Measurements from ENCODE around the gene GSG1L.

Gene GSG1L

GRCh38 chr16:27779641-27780164 lies 283.8 kb downstream of the GSG1L start:
- no peak for TF ChIP-seq TAF1 (IDR thresholded peaks at IDR 0.05; ENCODE audit: low read depth, low read length)
- no peak for TF ChIP-seq PAX5 (IDR thresholded peaks at IDR 0.05; ENCODE audit: insufficient read depth, low read length, severe bottlenecking)
- TF ChIP-seq POLR2A (IDR thresholded peaks at IDR 0.05; ENCODE audit: low read depth, low read length), result no peak
- DNase-seq (ENCODE audit: insufficient read length, low spot score) (no peak), FAIRE-seq (no peak)

DNA sequence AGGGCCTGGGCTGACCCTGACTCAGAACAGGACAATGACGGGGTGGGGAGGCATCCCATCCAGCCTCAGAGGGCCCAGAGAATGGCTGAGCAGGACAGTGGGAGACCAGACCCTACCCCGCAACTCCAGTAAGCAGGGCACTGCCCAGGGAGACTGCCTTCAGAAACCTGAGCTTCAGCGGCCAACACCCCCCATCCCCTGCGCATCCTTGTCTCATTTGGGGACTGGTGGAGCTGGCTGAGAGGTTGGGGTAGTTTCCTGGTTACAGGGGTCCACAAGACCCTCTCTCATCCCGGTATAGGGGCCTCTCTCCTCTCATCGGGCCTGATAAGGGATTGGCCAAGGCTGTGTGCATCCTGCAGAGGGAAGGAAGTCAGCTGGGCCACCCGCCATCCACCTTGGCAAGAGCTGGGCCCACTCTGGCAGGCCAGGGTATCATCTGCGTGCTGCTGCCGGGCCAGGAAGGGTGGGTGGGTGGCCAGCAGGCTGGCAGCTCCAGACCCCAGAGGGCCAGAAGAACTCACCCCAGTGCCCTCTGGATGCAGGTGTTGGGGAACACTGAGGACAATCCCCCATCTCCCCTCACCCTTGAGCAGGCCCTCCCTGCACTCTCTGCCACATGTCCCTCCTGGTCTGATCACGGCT lies 284.5 kb downstream of the GSG1L start:
- TF ChIP-seq POLR2A (IDR thresholded peaks at IDR 0.05; ENCODE audit: low read depth, low read length) (no peak), TAF1 (IDR thresholded peaks at IDR 0.05; ENCODE audit: low read depth, low read length) (no peak), POLR2AphosphoS5 (IDR thresholded peaks at IDR 0.05; ENCODE audit: low read depth, low read length) (no peak), SPI1 (IDR thresholded peaks at IDR 0.05; ENCODE audit: low read depth, low read length) (no peak), POU2F2 (IDR thresholded peaks at IDR 0.05; ENCODE audit: low read depth, low read length) (no peak), PAX5 (IDR thresholded peaks at IDR 0.05; ENCODE audit: insufficient read depth, low read length, severe bottlenecking) (no peak)
- DNase-seq (ENCODE audit: insufficient read length, low spot score) (no peak), FAIRE-seq (no peak)

DNA sequence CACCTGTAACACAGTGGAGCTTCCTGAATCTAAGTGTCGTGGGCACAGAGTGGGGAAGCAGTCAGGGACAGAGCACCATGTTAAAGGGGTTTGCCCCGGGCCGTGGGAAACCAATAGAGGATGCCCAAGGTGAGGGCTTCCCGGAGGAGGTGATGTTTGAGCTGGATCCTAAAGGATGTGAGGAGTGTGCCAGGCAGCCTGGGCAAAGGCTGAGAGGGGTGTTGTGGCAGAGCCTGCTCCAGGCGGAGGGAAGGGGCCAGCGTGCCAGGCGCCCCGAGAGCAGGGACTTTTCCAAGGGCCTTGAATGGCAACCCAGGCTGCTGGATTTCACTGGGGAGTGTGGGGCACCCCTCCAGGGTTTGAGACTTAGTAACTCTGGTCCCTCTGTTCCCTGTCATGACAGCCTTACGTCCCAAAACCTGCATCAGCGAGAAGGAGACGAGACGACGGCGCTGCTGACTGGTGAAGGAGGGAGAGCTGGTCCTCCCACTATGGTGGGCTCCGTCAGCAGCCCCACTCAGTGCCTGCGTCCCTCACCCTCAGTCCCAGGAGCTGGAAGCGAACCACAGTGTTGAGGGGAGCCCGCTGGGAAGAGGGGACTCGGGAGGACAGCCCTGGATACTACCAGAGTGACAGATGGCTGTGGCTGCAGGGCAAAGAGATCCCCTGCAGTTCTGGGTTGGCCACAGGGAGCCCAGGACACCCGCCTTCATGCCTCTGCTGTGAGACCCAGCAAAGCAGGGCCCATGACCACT lies 285.2 kb downstream of the GSG1L start:
- no peak for FAIRE-seq
- TF ChIP-seq SPI1 (IDR thresholded peaks at IDR 0.05; ENCODE audit: low read depth, low read length), result no peak
- TF ChIP-seq PAX5 (IDR thresholded peaks at IDR 0.05; ENCODE audit: insufficient read depth, low read length, severe bottlenecking), result no peak
- TF ChIP-seq POU2F2 (IDR thresholded peaks at IDR 0.05; ENCODE audit: low read depth, low read length), result no peak
- TF ChIP-seq POLR2A (IDR thresholded peaks at IDR 0.05; ENCODE audit: low read depth, low read length), result no peak
- TF ChIP-seq POLR2AphosphoS5 (IDR thresholded peaks at IDR 0.05; ENCODE audit: low read depth, low read length), result no peak
- no peak for TF ChIP-seq TAF1 (IDR thresholded peaks at IDR 0.05; ENCODE audit: low read depth, low read length)
- DNase-seq (ENCODE audit: insufficient read length, low spot score), result no peak

DNA sequence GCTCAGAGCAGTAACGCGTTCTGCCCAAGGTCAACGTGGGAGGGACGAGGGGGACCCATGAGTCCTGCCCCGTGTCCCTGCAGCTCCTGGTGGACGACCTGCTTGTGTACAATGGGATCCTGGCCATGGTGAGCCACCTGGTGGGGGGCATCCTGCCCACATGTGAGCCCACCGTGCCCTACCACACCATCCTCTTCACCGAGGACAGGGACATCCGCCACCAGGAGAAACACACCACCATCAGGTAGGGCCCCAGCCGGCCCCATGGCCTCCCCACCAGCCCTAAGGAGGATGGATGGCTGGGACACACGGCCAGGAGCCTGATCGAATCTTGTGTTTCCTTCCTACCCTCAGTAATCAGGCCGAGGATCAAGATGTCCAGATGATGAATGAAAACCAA lies 286.0 kb downstream of the GSG1L start:
- no peak for FAIRE-seq
- no peak for DNase-seq (ENCODE audit: insufficient read length, low spot score)
- TF ChIP-seq SPI1 (IDR thresholded peaks at IDR 0.05; ENCODE audit: low read depth, low read length) (no peak), TAF1 (IDR thresholded peaks at IDR 0.05; ENCODE audit: low read depth, low read length) (no peak), POLR2A (IDR thresholded peaks at IDR 0.05; ENCODE audit: low read depth, low read length) (no peak), POLR2AphosphoS5 (IDR thresholded peaks at IDR 0.05; ENCODE audit: low read depth, low read length) (no peak), PAX5 (IDR thresholded peaks at IDR 0.05; ENCODE audit: insufficient read depth, low read length, severe bottlenecking) (no peak), POU2F2 (IDR thresholded peaks at IDR 0.05; ENCODE audit: low read depth, low read length) (no peak)

GRCh38 chr16:27776556-27777225 lies 286.8 kb downstream of the GSG1L start:
- FAIRE-seq, result no peak
- TF ChIP-seq POLR2AphosphoS5 (IDR thresholded peaks at IDR 0.05; ENCODE audit: low read depth, low read length), result no peak
- no peak for TF ChIP-seq POU2F2 (IDR thresholded peaks at IDR 0.05; ENCODE audit: low read depth, low read length)
- TF ChIP-seq PAX5 (IDR thresholded peaks at IDR 0.05; ENCODE audit: insufficient read depth, low read length, severe bottlenecking), result no peak
- no peak for TF ChIP-seq TAF1 (IDR thresholded peaks at IDR 0.05; ENCODE audit: low read depth, low read length)
- TF ChIP-seq SPI1 (IDR thresholded peaks at IDR 0.05; ENCODE audit: low read depth, low read length), result no peak
- TF ChIP-seq POLR2A (IDR thresholded peaks at IDR 0.05; ENCODE audit: low read depth, low read length), result no peak
- DNase-seq (ENCODE audit: insufficient read length, low spot score), result no peak

GRCh38 chr16:27775254-27775653 lies 288.3 kb downstream of the GSG1L start:
- TF ChIP-seq SPI1 (IDR thresholded peaks at IDR 0.05; ENCODE audit: low read depth, low read length) (no peak), POLR2AphosphoS5 (IDR thresholded peaks at IDR 0.05; ENCODE audit: low read depth, low read length) (no peak), POLR2A (IDR thresholded peaks at IDR 0.05; ENCODE audit: low read depth, low read length) (no peak), TAF1 (IDR thresholded peaks at IDR 0.05; ENCODE audit: low read depth, low read length) (no peak), POU2F2 (IDR thresholded peaks at IDR 0.05; ENCODE audit: low read depth, low read length) (no peak), PAX5 (IDR thresholded peaks at IDR 0.05; ENCODE audit: insufficient read depth, low read length, severe bottlenecking) (no peak)
- no peak for DNase-seq (ENCODE audit: insufficient read length, low spot score)
- FAIRE-seq, result no peak

GRCh38 chr16:27774779-27775178 lies 288.7 kb downstream of the GSG1L start:
- TF ChIP-seq PAX5 (IDR thresholded peaks at IDR 0.05; ENCODE audit: insufficient read depth, low read length, severe bottlenecking) (no peak), TAF1 (IDR thresholded peaks at IDR 0.05; ENCODE audit: low read depth, low read length) (no peak), POLR2AphosphoS5 (IDR thresholded peaks at IDR 0.05; ENCODE audit: low read depth, low read length) (no peak), SPI1 (IDR thresholded peaks at IDR 0.05; ENCODE audit: low read depth, low read length) (no peak), POU2F2 (IDR thresholded peaks at IDR 0.05; ENCODE audit: low read depth, low read length) (no peak), POLR2A (IDR thresholded peaks at IDR 0.05; ENCODE audit: low read depth, low read length) (no peak)
- FAIRE-seq, result no peak
- DNase-seq (ENCODE audit: insufficient read length, low spot score), result no peak

DNA sequence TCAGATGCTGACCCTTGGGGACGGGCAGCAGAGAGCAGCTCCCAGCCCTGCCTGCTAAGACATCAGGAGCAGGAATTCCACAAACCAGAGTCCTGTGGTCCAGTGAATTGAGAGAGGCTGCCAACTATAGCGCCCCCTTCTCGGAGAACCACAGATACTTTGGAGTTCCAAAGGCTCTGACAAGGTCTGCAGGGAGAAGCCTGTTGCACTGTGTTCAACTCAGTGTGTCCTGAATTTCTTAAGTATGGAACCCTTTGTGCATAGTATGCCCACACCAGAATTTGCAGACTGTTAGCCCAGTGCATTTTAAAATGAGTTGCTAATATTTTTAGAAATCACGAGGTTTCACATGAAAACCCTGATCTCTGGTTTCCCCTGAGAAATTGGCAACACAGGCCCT lies 290.2 kb downstream of the GSG1L start:
- TF ChIP-seq SPI1 (IDR thresholded peaks at IDR 0.05; ENCODE audit: low read depth, low read length) (no peak), POLR2AphosphoS5 (IDR thresholded peaks at IDR 0.05; ENCODE audit: low read depth, low read length) (no peak), TAF1 (IDR thresholded peaks at IDR 0.05; ENCODE audit: low read depth, low read length) (no peak), POU2F2 (IDR thresholded peaks at IDR 0.05; ENCODE audit: low read depth, low read length) (no peak), PAX5 (IDR thresholded peaks at IDR 0.05; ENCODE audit: insufficient read depth, low read length, severe bottlenecking) (no peak), POLR2A (IDR thresholded peaks at IDR 0.05; ENCODE audit: low read depth, low read length) (no peak)
- no peak for DNase-seq (ENCODE audit: insufficient read length, low spot score)
- FAIRE-seq, result no peak
